AG04450 (cell line): ENCODE results near the gene AMOTL2. TPM values are rescaled to one million over a fixed set of nuclear protein-coding genes. Genes with fewer than 3 reads are reported as not detected.
A peak's percentile ranks its signal among the peaks of the same experiment; 100 is the strongest.

Experiments
- CTCF ChIA-PET: fragments of 300-600, 350-600 bp; formaldehyde crosslinking; extraction: SDS; loops from one replicate; lab custom pipeline; 2022; ENCODE audit warnings: antibody characterized with exemption, inconsistent platforms; lab: Charles Lee
- POLR2A ChIA-PET: fragments of 350-600 bp; formaldehyde crosslinking; extraction: SDS; loops from one replicate; lab custom pipeline; 2021; ENCODE audit warnings: antibody characterized with exemption, inconsistent platforms; lab: Yijun Ruan, JAX
- DNase-seq: peaks from one replicate; pipeline ENCODE4 v3.0.0-alpha.2; 2011; ENCODE audit warnings: low read depth, low spot score
- H3K27ac ChIP-seq: one replicate; pipeline ENCODE4 v1.5.1; 2012; ENCODE audit warnings: low read depth, low read length, control low read depth
- H3K27me3 ChIP-seq: one replicate; pipeline ENCODE4 v1.6.0; 2012; ENCODE audit warnings: low read length; ENCODE audit not compliant: control insufficient read depth, insufficient read depth
- H3K4me3 ChIP-seq: 2 replicates; pipeline ENCODE4 v1.5.1; 2011; ENCODE audit warnings: mild to moderate bottlenecking, low read depth, low read length, control low read depth
- H3K9me3 ChIP-seq: 2 replicates; pipeline ENCODE4 v1.5.1; 2012; ENCODE audit warnings: low read length; ENCODE audit not compliant: control insufficient read depth, insufficient read depth
- polyA plus RNA-seq: library from polyadenylated mRNA; depleted of rRNA; stranded (reverse); fragments of >200 nt; gene quantifications from 2 replicates; pipeline ENCODE4 v1.2.3, GENCODE V29; 2011
- TF ChIP-seq, protein P1 (sequence below): IDR thresholded peaks from 2 replicates; pipeline ENCODE4 v1.5.1; 2011; ENCODE audit warnings: low read depth, low read length, control low read depth, inconsistent platforms

Gene AMOTL2
- polyA plus RNA-seq, 1 experiment: 74.5 TPM

DNA sequence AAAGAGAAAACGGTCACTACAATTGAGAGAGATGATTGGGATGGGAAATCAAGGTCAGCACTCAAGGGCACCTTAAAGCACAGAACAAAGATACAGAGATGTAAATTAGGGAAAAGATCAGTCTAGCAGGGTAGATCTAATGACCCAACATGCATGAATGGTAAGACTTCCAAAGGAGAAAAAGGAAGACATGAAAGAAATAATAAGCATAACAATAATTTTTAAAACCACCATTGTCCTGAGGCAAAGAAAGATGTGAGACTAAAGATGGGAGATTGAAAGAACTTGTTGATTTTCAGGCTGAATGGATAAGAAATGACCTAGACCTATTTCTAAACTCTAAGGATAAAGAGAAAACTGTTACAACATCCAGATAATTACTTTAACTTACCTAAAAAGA lies 34.8 kb upstream of the AMOTL2 start:
- H3K27ac ChIP-seq: no peak overlapping the region
- ChIA-PET CTCF (no interaction called here), POLR2A (no interaction called here)
- no peaks in the 10 kb centered on the region; the same call in 1 of the 2 replicates for H3K9me3 ChIP-seq
- H3K27me3 ChIP-seq: peaks cover 2% of the 10 kb centered on the region
- DNase-seq: no peak
- TF ChIP-seq, protein P1, sequence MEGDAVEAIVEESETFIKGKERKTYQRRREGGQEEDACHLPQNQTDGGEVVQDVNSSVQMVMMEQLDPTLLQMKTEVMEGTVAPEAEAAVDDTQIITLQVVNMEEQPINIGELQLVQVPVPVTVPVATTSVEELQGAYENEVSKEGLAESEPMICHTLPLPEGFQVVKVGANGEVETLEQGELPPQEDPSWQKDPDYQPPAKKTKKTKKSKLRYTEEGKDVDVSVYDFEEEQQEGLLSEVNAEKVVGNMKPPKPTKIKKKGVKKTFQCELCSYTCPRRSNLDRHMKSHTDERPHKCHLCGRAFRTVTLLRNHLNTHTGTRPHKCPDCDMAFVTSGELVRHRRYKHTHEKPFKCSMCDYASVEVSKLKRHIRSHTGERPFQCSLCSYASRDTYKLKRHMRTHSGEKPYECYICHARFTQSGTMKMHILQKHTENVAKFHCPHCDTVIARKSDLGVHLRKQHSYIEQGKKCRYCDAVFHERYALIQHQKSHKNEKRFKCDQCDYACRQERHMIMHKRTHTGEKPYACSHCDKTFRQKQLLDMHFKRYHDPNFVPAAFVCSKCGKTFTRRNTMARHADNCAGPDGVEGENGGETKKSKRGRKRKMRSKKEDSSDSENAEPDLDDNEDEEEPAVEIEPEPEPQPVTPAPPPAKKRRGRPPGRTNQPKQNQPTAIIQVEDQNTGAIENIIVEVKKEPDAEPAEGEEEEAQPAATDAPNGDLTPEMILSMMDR: no peak
- no peak overlapping the region for H3K4me3 ChIP-seq

DNA sequence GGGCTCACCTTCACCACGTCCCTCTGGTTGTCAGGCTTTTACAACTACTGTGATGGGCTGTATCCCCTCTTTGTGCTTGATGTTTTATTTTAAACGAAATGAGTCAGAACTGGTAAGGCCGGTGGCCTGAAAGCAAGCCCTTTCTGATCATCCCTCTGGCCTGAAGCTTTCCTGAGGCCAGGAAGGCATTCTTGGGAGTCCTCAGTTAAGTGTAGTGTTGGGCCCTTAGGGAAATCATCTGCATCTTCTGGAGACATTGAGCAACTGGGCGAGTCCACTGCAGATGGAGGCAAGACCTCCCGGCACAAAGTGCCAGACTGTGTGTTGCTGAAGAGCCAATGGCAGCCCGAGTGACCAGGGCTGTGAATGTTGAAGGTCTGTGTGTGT lies 33.0 kb upstream of the AMOTL2 start:
- ChIA-PET CTCF (interaction anchor here (0.9 kb wide), 1 partner anchor 100 kb away, joined by 3 read pairs; no protein-coding TSS in a partner anchor), POLR2A (interaction anchor here (1.3 kb wide), 1 partner anchor 33 kb away, joined by 5 read pairs; no protein-coding TSS in a partner anchor)
- H3K4me3 ChIP-seq: no peak overlapping the region
- peaks cover 2% of the 10 kb centered on the region for H3K27me3 ChIP-seq
- no peak overlapping the region for H3K27ac ChIP-seq
- TF ChIP-seq, protein P1: no peak
- DNase-seq: no peak
- H3K9me3 ChIP-seq: peaks cover 7% of the 10 kb centered on the region

DNA sequence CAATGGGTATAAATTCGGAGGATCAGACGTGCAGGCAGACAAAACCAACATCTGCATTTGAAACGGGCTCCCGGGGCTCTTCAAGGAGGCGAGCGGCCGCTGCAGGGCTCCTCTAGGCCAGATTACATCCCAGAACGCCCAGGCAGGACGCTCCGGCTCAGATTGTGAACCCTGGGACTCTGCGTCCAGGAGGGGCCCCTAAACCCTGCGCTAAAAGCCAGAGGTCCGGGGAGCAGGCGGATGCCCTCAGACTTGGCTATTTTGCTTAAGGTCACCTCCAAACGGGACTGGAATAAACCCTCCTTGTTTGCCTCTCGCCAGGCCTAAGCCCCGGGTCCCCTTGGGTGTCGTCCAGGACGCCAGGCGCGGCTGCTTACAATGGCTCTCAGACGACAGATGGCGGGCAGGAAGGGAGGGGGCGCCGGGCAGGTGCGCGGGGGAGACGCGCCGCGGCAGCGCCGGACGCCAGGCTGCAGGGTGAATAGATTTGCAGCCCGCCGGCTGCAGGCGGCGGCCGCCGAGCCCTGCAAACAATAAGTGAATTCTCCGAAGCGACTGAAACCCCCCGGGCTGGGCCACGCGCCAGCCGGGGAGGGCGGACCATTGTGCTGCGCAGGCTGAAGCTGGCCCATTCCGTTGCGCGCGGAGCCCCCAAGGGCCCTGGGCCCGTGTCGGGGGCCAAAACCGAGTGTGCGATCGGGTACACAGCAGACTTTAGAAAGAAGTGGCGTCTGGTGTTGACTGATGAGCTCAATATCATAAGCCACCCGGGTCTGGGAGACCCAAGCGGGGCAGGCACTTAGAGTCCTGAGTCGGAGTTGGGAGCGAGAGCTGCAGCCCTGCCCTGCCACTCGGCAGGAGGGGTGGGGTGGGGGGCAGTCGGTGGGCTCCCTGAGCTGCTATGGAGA lies 32.3 kb upstream of the AMOTL2 start:
- Histone ChIP-seq H3K4me3 (peak overlapping the region; percentile 42), H3K27me3 (peaks cover 2% of the 10 kb centered on the region), H3K27ac (no peak overlapping the region), H3K9me3 (peaks cover 11% of the 10 kb centered on the region)
- DNase-seq: no peak
- ChIA-PET CTCF (interaction anchor here (0.8 to 0.9 kb wide), 2 partner anchors 99 to 201 kb away, joined by 3 read pairs; no protein-coding TSS in a partner anchor), POLR2A (interaction anchor here (1.3 kb wide), 1 partner anchor 32 kb away, joined by 5 read pairs; no protein-coding TSS in a partner anchor)
- TF ChIP-seq, protein P1: no peak

DNA sequence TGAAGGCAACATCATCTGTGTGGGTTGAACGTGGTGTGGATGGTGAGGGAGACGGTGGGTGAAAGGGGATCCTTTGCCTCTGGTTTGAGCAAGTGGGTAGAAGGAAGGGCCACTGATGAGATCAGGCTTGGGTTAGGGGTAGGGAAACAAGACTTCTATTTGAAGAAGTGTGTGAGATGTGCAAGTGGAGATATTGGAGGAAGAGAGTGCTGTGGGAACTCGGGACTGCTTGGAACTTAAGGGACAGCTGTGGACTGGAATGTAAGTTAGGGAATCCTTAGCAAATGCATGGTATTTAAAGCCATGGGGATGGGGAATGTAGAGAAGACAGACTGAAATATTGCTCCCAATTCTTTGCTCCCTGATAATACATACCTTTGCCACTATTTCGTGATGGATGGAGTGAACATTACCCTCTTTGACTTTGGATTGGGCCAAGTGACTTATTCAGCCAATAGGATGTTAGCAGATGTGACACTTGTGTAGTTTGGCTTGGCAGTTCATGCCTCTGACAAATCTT lies 30.2 kb upstream of the AMOTL2 start:
- TF ChIP-seq, protein P1: no peak
- CTCF ChIA-PET: no interaction called here
- Histone ChIP-seq H3K4me3 (no peak overlapping the region), H3K27ac (no peak overlapping the region), H3K27me3 (peaks cover 6% of the 10 kb centered on the region), H3K9me3 (peaks cover 11% of the 10 kb centered on the region)
- DNase-seq: no peak
- POLR2A ChIA-PET: no interaction called here

DNA sequence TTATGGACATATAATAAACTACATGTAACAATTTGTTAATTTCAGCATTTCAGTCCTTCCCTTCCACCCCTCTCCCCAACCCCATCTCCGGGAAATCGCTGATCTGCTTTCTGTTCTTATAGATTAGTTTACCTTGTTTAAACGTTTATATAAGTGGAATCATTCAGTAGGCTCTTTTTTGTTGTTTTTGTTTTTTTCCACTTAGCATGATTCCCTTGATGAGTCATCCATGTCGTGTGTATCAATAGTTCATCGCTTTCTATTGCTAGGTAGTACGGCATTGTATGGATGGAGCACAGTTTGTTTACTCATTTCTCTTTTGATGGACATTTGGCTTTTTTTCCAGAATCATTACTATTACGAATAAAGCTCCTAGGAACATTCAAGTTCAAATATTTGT lies 23.5 kb upstream of the AMOTL2 start:
- DNase-seq: no peak
- POLR2A ChIA-PET: no interaction called here
- Histone ChIP-seq H3K27me3 (peaks cover 9% of the 10 kb centered on the region), H3K9me3 (peaks cover 8% of the 10 kb centered on the region), H3K4me3 (no peak overlapping the region), H3K27ac (no peak overlapping the region)
- TF ChIP-seq, protein P1: no peak
- CTCF ChIA-PET: no interaction called here
